T-helper 1 cell treated with Interleukin-12 subunit alpha and Interleukin-12 subunit beta and Interleukin-4 antibody, amounts not matched to agents 30 μg/mL and 1 μg/mL, for 36 hours (primary cell): ENCODE results near the gene NCL.
A peak's percentile ranks its signal among the peaks of the same experiment; 100 is the strongest.
"Not testable (repeated sequence)": the region's sequence is repeated elsewhere in the genome, so short reads cannot be mapped to it uniquely, and the experiment has no call there.

Experiments
- H3K27ac Mint-ChIP-seq: one replicate; pipeline ENCODE4 v1.8.0; 2021; ENCODE audit warnings: mild to moderate bottlenecking, mixed read lengths
- H3K27me3 Mint-ChIP-seq: one replicate; pipeline ENCODE4 v1.8.0; 2021; ENCODE audit warnings: low read depth, mixed read lengths
- H3K36me3 Mint-ChIP-seq: one replicate; pipeline ENCODE4 v1.8.0; 2021; ENCODE audit warnings: low read depth, mixed read lengths
- H3K4me1 Mint-ChIP-seq: one replicate; pipeline ENCODE4 v1.8.0; 2021; ENCODE audit warnings: low read depth, mixed read lengths
- H3K4me3 Mint-ChIP-seq: one replicate; pipeline ENCODE4 v1.8.0; 2021; ENCODE audit warnings: mild to moderate bottlenecking, moderate library complexity, mixed read lengths
- H3K9me3 Mint-ChIP-seq: one replicate; pipeline ENCODE4 v1.8.0; 2021; ENCODE audit warnings: mixed read lengths

NCL gene

DNA sequence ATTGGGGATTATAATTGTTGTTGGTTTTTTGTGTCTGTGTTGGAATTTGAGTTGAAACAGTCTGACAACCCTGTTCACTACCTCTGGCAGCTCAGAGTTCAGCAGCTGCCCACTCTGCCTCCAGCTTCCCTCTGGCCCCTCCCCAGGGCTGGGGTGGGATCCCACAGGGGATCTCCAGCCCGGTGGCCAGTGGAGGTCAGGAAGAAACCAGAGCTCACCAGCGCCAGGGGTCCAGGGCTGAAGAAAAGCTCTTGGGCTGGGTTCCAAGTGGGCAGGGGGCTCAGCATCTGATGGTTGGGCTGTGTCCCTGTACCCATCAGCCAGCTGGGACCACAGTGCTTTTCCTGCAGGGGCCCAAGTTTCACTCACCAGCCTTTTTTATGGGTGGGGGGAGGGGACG, 16.5 kb upstream of the NCL start:
- Mint-ChIP-seq H3K36me3 (peaks cover 1% of the 10 kb centered on the region), H3K9me3 (no peaks in the 10 kb centered on the region), H3K27ac (no peak overlapping the region), H3K4me3 (no peak overlapping the region), H3K4me1 (peaks cover 3% of the 10 kb centered on the region), H3K27me3 (peaks cover 5% of the 10 kb centered on the region)

- no peaks in the 10 kb centered on the region for H3K9me3 Mint-ChIP-seq
- H3K27me3 Mint-ChIP-seq, result peaks cover 5% of the 10 kb centered on the region
Observed at GRCh38 chr2:231479455-231479854, 15.2 kb upstream of the NCL start.

GRCh38 chr2:231476920-231477319, 12.6 kb upstream of the NCL start:
- H3K36me3 Mint-ChIP-seq, result peaks cover 1% of the 10 kb centered on the region

More at GRCh38 chr2:231479455-231479854, 15.2 kb upstream of the NCL start:
- no peak overlapping the region for H3K4me3 Mint-ChIP-seq
- H3K4me1 Mint-ChIP-seq, result peaks cover 3% of the 10 kb centered on the region
- no peak overlapping the region for H3K27ac Mint-ChIP-seq
- peaks cover 1% of the 10 kb centered on the region for H3K36me3 Mint-ChIP-seq

DNA sequence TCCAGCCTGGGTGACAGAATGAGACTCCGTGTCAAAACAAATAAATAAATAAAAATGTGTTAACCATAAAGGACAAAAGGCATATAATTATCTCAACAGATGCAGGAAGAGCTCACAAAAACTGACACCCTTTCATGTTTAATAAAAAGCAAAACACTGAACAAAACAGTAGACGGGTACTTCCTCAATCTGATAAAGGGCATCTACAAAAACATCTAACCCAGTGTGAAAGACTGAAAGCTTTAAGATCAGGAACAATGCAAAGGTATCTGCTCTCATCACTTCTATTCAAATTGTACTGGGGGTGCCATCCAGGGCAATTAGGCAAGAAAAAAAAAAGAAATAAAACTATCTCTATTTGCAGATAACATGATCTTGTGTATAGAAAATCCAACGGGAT, 11.7 kb upstream of the NCL start:
- peaks cover 8% of the 10 kb centered on the region for H3K27me3 Mint-ChIP-seq
- no peaks in the 10 kb centered on the region for H3K9me3 Mint-ChIP-seq
- H3K4me3 Mint-ChIP-seq, result no peak overlapping the region
- peaks cover 1% of the 10 kb centered on the region for H3K36me3 Mint-ChIP-seq
- no peak overlapping the region for H3K27ac Mint-ChIP-seq
- peaks cover 3% of the 10 kb centered on the region for H3K4me1 Mint-ChIP-seq

More at GRCh38 chr2:231476920-231477319, 12.6 kb upstream of the NCL start:
- peaks cover 3% of the 10 kb centered on the region for H3K4me1 Mint-ChIP-seq
- H3K4me3 Mint-ChIP-seq, result no peak overlapping the region
- H3K27me3 Mint-ChIP-seq, result peaks cover 8% of the 10 kb centered on the region
- no peak overlapping the region for H3K27ac Mint-ChIP-seq
- no peaks in the 10 kb centered on the region for H3K9me3 Mint-ChIP-seq

DNA sequence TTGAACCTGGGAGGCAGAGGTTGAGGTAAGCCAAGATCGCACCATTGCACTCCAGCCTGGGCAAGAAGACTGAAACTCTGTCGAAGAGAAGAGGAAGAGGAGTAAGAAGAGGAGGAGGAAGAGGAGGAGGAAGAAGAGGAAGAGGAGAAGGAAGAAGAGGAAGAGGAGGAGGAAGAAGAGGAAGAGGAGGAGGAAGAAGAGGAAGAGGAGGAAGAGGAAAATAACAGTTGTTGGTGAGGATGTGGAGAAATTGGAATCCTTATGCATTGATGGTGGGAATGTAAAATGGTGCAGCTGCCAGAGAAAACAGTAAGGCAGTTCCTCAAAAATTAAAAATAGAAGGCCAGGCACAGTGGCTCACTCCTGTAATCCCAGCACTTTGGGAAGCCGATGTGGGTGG, 8.5 kb upstream of the NCL start:
- no peaks in the 10 kb centered on the region for H3K36me3 Mint-ChIP-seq
- H3K27ac Mint-ChIP-seq, result no peak overlapping the region
- H3K4me3 Mint-ChIP-seq, result no peak overlapping the region
- H3K27me3 Mint-ChIP-seq, result peaks cover 8% of the 10 kb centered on the region
- no peaks in the 10 kb centered on the region for H3K9me3 Mint-ChIP-seq
- peaks cover 8% of the 10 kb centered on the region for H3K4me1 Mint-ChIP-seq

DNA sequence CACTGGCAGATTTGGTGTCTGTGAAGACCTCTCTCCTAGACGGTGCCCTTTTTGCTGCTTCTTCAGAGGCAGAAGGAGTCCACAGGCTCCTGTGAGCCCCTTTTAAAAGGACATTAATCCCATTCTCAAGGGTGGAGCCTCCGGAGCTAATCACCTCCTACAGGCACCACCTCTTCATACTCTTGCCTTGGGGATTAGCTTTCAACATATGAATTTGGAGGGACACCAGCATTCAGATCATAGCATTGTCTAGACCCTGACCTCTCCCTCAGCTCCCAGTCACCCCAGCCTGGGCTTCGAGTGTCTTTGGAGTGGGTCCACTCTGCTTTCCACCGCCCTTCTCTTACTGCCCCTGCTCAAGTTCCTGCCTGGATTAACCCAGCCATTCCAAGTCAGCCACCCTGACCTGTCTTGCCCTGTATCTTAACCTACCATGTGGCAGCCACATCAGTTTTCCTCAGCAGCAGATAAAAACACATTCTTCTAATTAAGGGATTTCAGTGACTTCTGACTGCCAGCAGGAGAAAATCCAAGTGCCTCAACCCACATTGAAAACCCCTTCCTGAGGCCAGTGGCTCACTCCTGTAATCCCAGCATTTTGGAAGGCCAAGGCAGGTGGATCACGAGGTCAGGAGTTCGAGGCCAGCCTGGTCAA, 6.1 kb upstream of the NCL start:
- peaks cover 4% of the 10 kb centered on the region for H3K27me3 Mint-ChIP-seq
- no peaks in the 10 kb centered on the region for H3K36me3 Mint-ChIP-seq
- H3K4me3 Mint-ChIP-seq, result no peak overlapping the region
- peaks cover 12% of the 10 kb centered on the region for H3K4me1 Mint-ChIP-seq
- peak overlapping the region; percentile 16 for H3K27ac Mint-ChIP-seq
- no peaks in the 10 kb centered on the region for H3K9me3 Mint-ChIP-seq

GRCh38 chr2:231469583-231469950, 5.3 kb upstream of the NCL start:
- no peak overlapping the region for H3K4me3 Mint-ChIP-seq
- H3K27me3 Mint-ChIP-seq, result peaks cover 4% of the 10 kb centered on the region
- peaks cover 13% of the 10 kb centered on the region for H3K4me1 Mint-ChIP-seq
- no peaks in the 10 kb centered on the region for H3K36me3 Mint-ChIP-seq
- H3K27ac Mint-ChIP-seq, result no peak overlapping the region
- H3K9me3 Mint-ChIP-seq, result no peaks in the 10 kb centered on the region

- H3K9me3 Mint-ChIP-seq, result no peaks in the 10 kb centered on the region
- peaks cover 4% of the 10 kb centered on the region for H3K27me3 Mint-ChIP-seq
- peak overlapping the region; percentile 28 for H3K27ac Mint-ChIP-seq
- peaks cover 9% of the 10 kb centered on the region for H3K36me3 Mint-ChIP-seq
- H3K4me1 Mint-ChIP-seq, result peaks cover 17% of the 10 kb centered on the region
- no peak overlapping the region for H3K4me3 Mint-ChIP-seq
Observed at GRCh38 chr2:231467613-231468530, 3.6 kb upstream of the NCL start.

GRCh38 chr2:231467016-231467545, 2.8 kb upstream of the NCL start:
- Mint-ChIP-seq H3K4me3 (no peak overlapping the region), H3K4me1 (peaks cover 25% of the 10 kb centered on the region), H3K27me3 (no peaks in the 10 kb centered on the region), H3K36me3 (peaks cover 15% of the 10 kb centered on the region), H3K27ac (no peak overlapping the region), H3K9me3 (no peaks in the 10 kb centered on the region)

DNA sequence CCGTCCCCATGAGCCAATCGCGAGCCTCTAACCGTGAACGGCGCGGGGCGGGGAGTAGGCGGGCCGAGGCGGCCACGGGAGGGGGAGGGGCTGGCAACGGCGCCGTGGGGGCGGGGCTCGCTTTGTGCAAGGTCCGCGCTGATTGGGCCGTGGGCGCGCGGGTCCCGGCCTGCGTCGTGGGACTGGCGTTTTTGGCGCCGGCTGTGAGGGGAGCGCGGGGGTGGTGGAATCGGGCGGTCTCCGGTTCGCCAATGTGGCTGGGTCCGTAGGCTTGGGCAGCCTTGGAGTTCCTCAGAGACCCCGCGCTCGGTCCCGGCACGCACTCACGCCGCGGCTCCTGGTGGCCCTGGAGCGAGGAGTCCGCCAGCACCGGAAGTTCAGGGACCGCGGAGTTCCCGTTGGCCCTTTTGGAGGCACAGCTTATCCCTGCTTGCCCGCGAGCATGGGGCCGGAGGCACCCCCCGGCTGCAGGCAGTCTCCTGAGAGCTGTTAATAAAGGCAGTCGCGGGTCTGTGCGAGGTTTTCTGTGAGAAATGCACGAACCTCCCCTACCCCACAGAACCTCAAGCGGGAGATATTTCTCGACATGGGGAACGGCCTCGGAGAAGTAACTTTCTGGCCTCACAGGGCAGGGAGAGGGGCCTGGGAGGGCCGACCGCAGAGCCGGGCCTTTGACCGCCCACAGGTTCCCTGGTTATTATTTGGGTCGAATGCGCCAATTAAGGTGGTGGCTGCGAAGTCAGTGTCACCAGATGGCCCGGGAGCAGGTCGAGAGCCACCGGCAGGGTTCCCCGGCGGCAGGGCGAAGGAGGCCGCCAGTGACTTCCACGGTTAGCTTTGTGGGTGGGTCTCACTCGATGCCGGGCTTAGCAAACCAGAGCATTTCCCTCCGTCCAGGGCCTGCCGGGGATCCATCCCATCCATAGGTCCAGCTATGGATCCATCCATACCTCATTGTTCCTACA, 574 bp upstream of the NCL start:
- Mint-ChIP-seq H3K4me3 (peak overlapping the region; percentile 96), H3K9me3 (no peaks in the 10 kb centered on the region), H3K27ac (peak overlapping the region; percentile 98), H3K4me1 (peaks cover 39% of the 10 kb centered on the region), H3K27me3 (no peaks in the 10 kb centered on the region), H3K36me3 (peaks cover 35% of the 10 kb centered on the region)

DNA sequence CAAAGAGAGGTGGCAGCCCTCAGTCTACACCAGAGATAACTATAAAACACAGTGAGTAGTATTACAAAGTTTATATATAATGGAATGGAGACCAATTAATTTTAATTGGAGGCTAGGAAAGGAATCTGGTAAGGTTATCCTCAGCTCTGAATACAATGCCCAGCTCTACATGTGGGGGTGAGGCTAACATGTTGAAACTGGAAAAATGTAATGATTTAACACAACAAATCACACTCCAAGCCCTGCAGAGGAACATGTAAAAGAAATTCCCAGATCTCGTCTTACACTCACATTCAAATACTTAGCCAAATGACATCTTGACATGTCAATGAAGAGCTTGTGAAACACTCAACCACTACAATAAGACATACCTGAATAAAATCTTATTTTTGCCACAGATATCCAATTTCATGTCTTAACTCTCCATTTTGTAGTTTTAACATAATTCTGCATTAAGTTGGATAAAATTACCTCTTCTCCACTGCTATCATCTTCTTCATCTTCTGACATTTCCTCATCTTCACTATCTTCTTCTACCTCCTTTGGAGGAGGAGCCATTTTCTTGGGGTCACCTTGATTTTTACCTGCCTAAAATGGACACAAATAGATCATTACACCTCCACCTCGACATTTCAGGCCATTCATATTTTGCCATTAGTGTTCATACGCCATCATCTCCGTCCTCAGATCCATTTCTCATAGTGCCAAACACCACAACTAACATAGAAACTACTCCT, 1.4 kb downstream of the NCL start:
- Mint-ChIP-seq H3K4me1 (peaks cover 40% of the 10 kb centered on the region), H3K27ac (peak overlapping the region; percentile 98), H3K9me3 (no peaks in the 10 kb centered on the region), H3K36me3 (peaks cover 50% of the 10 kb centered on the region), H3K4me3 (peak overlapping the region; percentile 96), H3K27me3 (no peaks in the 10 kb centered on the region)

- no peaks in the 10 kb centered on the region for H3K9me3 Mint-ChIP-seq
Observed at GRCh38 chr2:231461516-231461971, 2.7 kb downstream of the NCL start.

DNA sequence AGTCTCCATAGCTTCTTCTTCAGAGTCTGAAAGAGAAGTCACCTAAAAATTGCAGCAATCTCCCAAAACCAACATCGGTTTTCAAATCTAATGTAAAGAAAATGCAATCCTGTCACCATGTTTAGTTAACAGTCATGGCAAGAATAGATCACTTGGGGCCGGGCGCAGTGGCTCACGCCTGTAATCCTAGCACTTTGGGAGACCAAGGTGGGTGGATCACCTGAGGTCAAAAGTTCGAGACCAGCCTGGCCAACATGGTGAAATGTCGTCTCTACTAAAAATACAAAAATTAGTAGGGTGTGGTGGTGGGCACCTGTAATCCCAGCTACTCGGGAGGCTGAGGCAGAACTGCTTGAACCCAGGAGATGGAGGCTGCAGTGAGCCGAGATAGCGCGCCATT, 3.4 kb downstream of the NCL start:
- Mint-ChIP-seq H3K36me3 (peaks cover 67% of the 10 kb centered on the region), H3K27ac (peak overlapping the region; percentile 61), H3K4me3 (peak overlapping the region; percentile 32), H3K4me1 (peaks cover 40% of the 10 kb centered on the region)
- H3K9me3 Mint-ChIP-seq, H3K27me3 Mint-ChIP-seq: not testable (repeated sequence)

More at GRCh38 chr2:231461516-231461971, 2.7 kb downstream of the NCL start:
- Mint-ChIP-seq H3K36me3 (peaks cover 63% of the 10 kb centered on the region), H3K4me3 (peak overlapping the region; percentile 96), H3K27me3 (no peaks in the 10 kb centered on the region), H3K27ac (peak overlapping the region; percentile 22), H3K4me1 (peaks cover 42% of the 10 kb centered on the region)
